Stimulated activated CD4-positive, alpha-beta T cell treated with anti-CD3 and anti-CD28 coated beads, Interleukin-1b, Interleukin-23, amount 100 ng/mL, for 4 hours (primary cell): ENCODE data around the gene KRTAP5-3.

Source experiments
- DNase-seq, 2 donors: peaks; one replicate each; pipeline ENCODE4 v3.0.0-alpha.2; 2020; ENCODE audit warnings: low read depth in 2 of 2

The KRTAP5-3 gene

GRCh38 chr11:1565173-1565903 is 42.9 kb downstream of the KRTAP5-3 start:
- DNase-seq, result no peak

GRCh38 chr11:1564535-1565172 is 43.6 kb downstream of the KRTAP5-3 start:
- DNase-seq, result no peak

- DNase-seq, result no peak
These were observed 44.3 kb downstream of the KRTAP5-3 start for GRCh38 chr11:1563697-1564534.

GRCh38 chr11:1563149-1563638 is 45.1 kb downstream of the KRTAP5-3 start:
- no peak for DNase-seq

- no peak for DNase-seq
These were observed 45.7 kb downstream of the KRTAP5-3 start for GRCh38 chr11:1562469-1563148.

- no peak for DNase-seq
These were observed 46.3 kb downstream of the KRTAP5-3 start for GRCh38 chr11:1561955-1562354.

GRCh38 chr11:1561266-1561665 is 47.0 kb downstream of the KRTAP5-3 start:
- no peak for DNase-seq

GRCh38 chr11:1560649-1561251 is 47.5 kb downstream of the KRTAP5-3 start:
- no peak for DNase-seq

- DNase-seq, result no peak
These were observed 48.1 kb downstream of the KRTAP5-3 start for GRCh38 chr11:1560002-1560648.

GRCh38 chr11:1559111-1559951 is 48.9 kb downstream of the KRTAP5-3 start:
- no peak for DNase-seq

GRCh38 chr11:1558775-1559110 is 49.5 kb downstream of the KRTAP5-3 start:
- no peak for DNase-seq

GRCh38 chr11:1557904-1558774 is 50.1 kb downstream of the KRTAP5-3 start:
- DNase-seq, result no peak
